HUES48 (cell line): ENCODE results near the gene PTPRG.

Experiments
- H3K27ac ChIP-seq: one replicate; pipeline ENCODE4 v1.7.0; 2013; ENCODE audit warnings: low read depth, low read length, inconsistent platforms
- H3K27me3 ChIP-seq: 2 replicates; pipeline ENCODE4 v1.6.1; 2013; ENCODE audit warnings: mild to moderate bottlenecking, low read length; ENCODE audit not compliant: control insufficient read depth, insufficient read depth
- H3K36me3 ChIP-seq: 2 replicates; pipeline ENCODE4 v1.6.1; 2013; ENCODE audit warnings: low read length; ENCODE audit not compliant: control insufficient read depth, insufficient read depth
- H3K4me1 ChIP-seq: 2 replicates; pipeline ENCODE4 v1.6.1; 2013; ENCODE audit warnings: mild to moderate bottlenecking, low read length; ENCODE audit not compliant: control insufficient read depth, insufficient read depth
- H3K4me3 ChIP-seq: 2 replicates; pipeline ENCODE4 v1.5.1; 2013; ENCODE audit warnings: mild to moderate bottlenecking, low read depth, low read length
- H3K9ac ChIP-seq: 2 replicates; pipeline ENCODE4 v1.6.1; 2013; ENCODE audit warnings: mild to moderate bottlenecking, low read depth, low read length, moderate library complexity
- H3K9me3 ChIP-seq: 2 replicates; pipeline ENCODE4 v1.6.1; 2013; ENCODE audit warnings: low read length; ENCODE audit not compliant: control insufficient read depth, insufficient read depth

Gene PTPRG

GRCh38 chr3:62226601-62227339 is 665.4 kb downstream of the PTPRG start:
- no peak overlapping the region for H3K4me3 ChIP-seq
- peaks cover 13% of the 10 kb centered on the region for H3K36me3 ChIP-seq
- H3K27ac ChIP-seq = no peak overlapping the region
- H3K4me1 ChIP-seq = no peaks in the 10 kb centered on the region; the same call in 1 of the 2 replicates
- no peaks in the 10 kb centered on the region for H3K27me3 ChIP-seq
- no peak overlapping the region for H3K9ac ChIP-seq
- H3K9me3 ChIP-seq = no peaks in the 10 kb centered on the region

- Histone ChIP-seq H3K9me3 (no peaks in the 10 kb centered on the region), H3K36me3 (no peaks in the 10 kb centered on the region; the same call in 1 of the 2 replicates), H3K9ac (no peak overlapping the region), H3K27ac (no peak overlapping the region), H3K27me3 (no peaks in the 10 kb centered on the region), H3K4me3 (no peak overlapping the region), H3K4me1 (no peaks in the 10 kb centered on the region; the same call in 1 of the 2 replicates)
Observed at GRCh38 chr3:62228467-62228866, 667.1 kb downstream of the PTPRG start.

DNA sequence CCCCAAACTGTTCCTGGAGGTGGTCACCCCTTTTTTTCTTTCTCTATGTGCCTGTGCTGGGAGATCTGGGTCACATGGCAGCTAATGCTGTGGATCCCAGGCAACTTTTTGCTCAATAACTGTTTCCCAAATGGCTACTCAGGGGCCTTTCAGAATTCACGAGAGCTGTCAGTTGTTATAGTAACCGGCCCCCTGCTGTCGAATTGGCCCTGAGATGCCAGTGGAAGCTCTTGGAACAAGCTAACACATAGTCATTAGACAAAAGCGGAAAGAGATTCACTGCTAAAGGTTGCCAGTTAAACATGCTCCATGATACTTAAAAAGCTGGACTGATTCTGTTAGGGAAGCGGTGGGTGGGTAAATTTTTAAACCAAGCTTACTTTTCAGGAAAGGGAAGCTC is 667.8 kb downstream of the PTPRG start:
- Histone ChIP-seq H3K9me3 (no peaks in the 10 kb centered on the region), H3K9ac (no peak overlapping the region), H3K4me3 (no peak overlapping the region), H3K27me3 (no peaks in the 10 kb centered on the region), H3K4me1 (no peaks in the 10 kb centered on the region; the same call in 1 of the 2 replicates), H3K36me3 (no peaks in the 10 kb centered on the region; the same call in 1 of the 2 replicates), H3K27ac (no peak overlapping the region)

- Histone ChIP-seq H3K27ac (no peak overlapping the region), H3K4me1 (no peaks in the 10 kb centered on the region; the same call in 1 of the 2 replicates), H3K9ac (no peak overlapping the region), H3K9me3 (no peaks in the 10 kb centered on the region), H3K36me3 (no peaks in the 10 kb centered on the region; the same call in 1 of the 2 replicates), H3K4me3 (no peak overlapping the region), H3K27me3 (no peaks in the 10 kb centered on the region)
Observed at GRCh38 chr3:62229908-62230307, 668.5 kb downstream of the PTPRG start.

- Histone ChIP-seq H3K9ac (no peak overlapping the region), H3K4me1 (no peaks in the 10 kb centered on the region; the same call in 1 of the 2 replicates), H3K4me3 (no peak overlapping the region), H3K9me3 (no peaks in the 10 kb centered on the region), H3K36me3 (no peaks in the 10 kb centered on the region), H3K27ac (no peak overlapping the region), H3K27me3 (no peaks in the 10 kb centered on the region)
Observed at GRCh38 chr3:62233065-62233464, 671.7 kb downstream of the PTPRG start.

DNA sequence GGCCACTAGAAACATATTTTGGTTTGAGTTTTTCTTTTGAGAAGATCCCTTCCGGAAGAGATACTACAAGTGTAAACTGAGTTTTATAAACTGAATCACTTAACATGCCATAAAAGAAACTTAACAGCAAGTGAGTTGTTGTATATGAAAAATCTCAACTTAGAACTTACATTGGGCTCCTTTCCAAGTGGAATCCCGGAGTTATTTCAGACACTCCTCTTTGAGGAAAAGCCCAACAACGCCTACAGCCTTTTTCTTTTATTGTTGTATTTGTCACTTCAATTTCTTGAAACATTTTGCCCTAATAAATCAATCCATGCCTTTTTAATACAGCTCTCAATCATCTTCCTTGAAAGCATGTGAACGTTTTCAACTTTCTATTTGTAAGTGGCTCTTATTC is 674.6 kb downstream of the PTPRG start:
- H3K9me3 ChIP-seq = no peaks in the 10 kb centered on the region
- no peak overlapping the region for H3K4me3 ChIP-seq
- H3K9ac ChIP-seq = no peak overlapping the region
- no peak overlapping the region for H3K27ac ChIP-seq
- H3K4me1 ChIP-seq = no peaks in the 10 kb centered on the region; the same call in 1 of the 2 replicates
- no peaks in the 10 kb centered on the region for H3K36me3 ChIP-seq
- H3K27me3 ChIP-seq = no peaks in the 10 kb centered on the region

DNA sequence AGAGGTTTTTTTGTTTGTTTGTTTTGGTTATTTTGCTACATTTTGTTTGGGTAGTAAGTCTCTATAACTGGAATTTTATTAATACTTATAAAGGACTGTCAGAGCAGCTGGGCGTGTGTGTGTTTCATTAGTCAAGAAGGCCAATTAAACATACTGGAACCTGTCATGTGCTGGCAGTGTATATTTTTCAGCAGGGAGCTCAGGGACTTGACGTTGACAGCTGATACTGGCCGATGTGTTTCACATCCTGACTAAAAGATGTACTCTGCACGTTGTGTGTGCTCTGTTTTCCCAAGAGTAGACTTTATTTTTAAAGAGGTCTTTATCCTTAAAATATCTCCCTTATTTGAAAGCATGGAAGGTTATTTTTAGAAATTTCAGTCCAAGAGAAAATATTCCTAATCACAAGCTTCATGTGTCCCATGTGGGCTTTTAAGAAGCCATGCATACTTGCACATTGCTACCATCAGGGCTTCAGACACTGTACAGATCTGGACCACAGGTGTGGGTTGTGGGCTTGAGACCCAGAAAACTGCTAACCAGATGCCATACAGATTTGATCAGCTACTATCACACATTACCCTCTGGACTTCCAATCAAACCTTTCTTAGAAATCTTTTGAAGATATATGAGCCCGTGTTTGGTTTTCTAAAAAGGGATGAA is 676.0 kb downstream of the PTPRG start:
- Histone ChIP-seq H3K9me3 (no peaks in the 10 kb centered on the region), H3K27ac (no peak overlapping the region), H3K4me1 (peaks cover 13% of the 10 kb centered on the region), H3K4me3 (no peak overlapping the region), H3K27me3 (no peaks in the 10 kb centered on the region), H3K9ac (no peak overlapping the region), H3K36me3 (no peaks in the 10 kb centered on the region)

GRCh38 chr3:62238003-62238402 is 676.6 kb downstream of the PTPRG start:
- no peak overlapping the region for H3K9ac ChIP-seq
- no peaks in the 10 kb centered on the region for H3K36me3 ChIP-seq
- H3K27ac ChIP-seq = no peak overlapping the region
- no peaks in the 10 kb centered on the region for H3K27me3 ChIP-seq
- H3K4me3 ChIP-seq = no peak overlapping the region
- H3K4me1 ChIP-seq = peaks cover 19% of the 10 kb centered on the region
- H3K9me3 ChIP-seq = no peaks in the 10 kb centered on the region

DNA sequence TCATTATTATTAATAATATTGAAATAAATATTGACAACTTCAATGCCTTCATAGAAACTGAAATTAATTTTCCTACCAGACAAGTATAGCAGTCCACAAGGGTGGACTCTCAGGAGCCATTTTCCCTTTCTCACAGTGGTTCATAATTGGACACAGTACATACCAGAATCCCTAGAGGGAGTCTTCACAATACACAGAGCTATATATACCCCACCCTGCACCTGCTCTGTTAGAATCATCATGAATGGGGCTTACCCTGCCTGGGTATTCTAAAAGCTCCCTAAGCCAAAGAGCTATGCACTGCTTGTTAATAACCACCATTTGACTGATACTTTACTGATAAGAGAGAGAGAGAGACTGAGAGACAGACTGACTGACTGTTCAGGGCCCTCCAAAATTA is 677.1 kb downstream of the PTPRG start:
- H3K4me1 ChIP-seq = peaks cover 23% of the 10 kb centered on the region
- no peak overlapping the region for H3K9ac ChIP-seq
- H3K36me3 ChIP-seq = no peaks in the 10 kb centered on the region

GRCh38 chr3:62241279-62241678 is 679.9 kb downstream of the PTPRG start:
- Histone ChIP-seq H3K27ac (no peak overlapping the region), H3K27me3 (no peaks in the 10 kb centered on the region)

More for the DNA sequence above, 677.1 kb downstream of the PTPRG start:
- Histone ChIP-seq H3K27ac (no peak overlapping the region), H3K4me3 (no peak overlapping the region), H3K9me3 (no peaks in the 10 kb centered on the region), H3K27me3 (no peaks in the 10 kb centered on the region)

DNA sequence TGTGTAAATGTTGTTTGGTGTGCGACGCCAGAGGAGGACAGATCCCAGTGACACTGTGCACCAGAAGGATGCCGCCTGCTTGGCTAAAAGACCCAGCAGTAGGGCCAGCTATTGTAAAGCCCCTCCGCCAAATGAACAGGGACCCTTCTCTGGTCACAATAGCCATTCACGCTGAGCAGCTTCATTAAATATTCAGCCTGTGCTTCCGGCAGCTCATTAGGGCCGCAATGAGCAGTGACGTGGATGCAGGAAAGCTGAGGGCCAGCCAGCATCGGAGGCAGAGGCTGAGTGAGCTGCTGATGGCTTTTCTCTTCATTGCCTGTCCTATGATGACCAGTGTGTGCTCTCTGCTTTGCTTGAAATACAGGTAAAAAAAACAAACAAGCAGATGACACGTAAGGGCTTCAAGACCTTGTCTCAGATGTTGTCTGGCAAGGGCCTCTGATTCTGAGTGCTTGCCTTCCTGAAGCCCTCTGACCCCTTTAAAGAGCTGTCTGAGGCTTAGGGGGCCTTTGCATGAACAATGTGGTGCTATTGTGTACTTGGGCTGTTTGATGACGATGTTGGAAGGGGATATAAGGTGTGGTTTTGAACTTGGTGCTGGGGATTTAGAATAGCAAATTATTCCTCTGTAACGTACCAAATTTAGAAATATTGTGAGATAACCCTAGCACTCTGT is 681.6 kb downstream of the PTPRG start:
- Histone ChIP-seq H3K27me3 (no peaks in the 10 kb centered on the region), H3K27ac (peak overlapping the region; percentile 64), H3K36me3 (no peaks in the 10 kb centered on the region), H3K9me3 (no peaks in the 10 kb centered on the region), H3K9ac (no peak overlapping the region), H3K4me1 (peaks cover 64% of the 10 kb centered on the region), H3K4me3 (no peak overlapping the region)

More at GRCh38 chr3:62241279-62241678, 679.9 kb downstream of the PTPRG start:
- Histone ChIP-seq H3K9ac (no peak overlapping the region), H3K9me3 (no peaks in the 10 kb centered on the region), H3K36me3 (no peaks in the 10 kb centered on the region), H3K4me1 (peaks cover 48% of the 10 kb centered on the region), H3K4me3 (no peak overlapping the region)
